Neural progenitor cell (in vitro differentiated cells): ENCODE measurements around the gene ALS2CL. TPM values are rescaled to one million over a fixed set of nuclear protein-coding genes. Genes with fewer than 3 reads are reported as not detected.
A peak's percentile ranks its signal among the peaks of the same experiment; 100 is the strongest.

Experiments used
- DNase-seq: peaks from one replicate; pipeline ENCODE4 v3.0.0-alpha.2; 2016; ENCODE audit warnings: low spot score
- H2AFZ ChIP-seq: fragments of 200-600 bp; sonication (generic); replicated peaks from 2 replicates; pipeline ENCODE4 v1.6.1; 2016; ENCODE audit warnings: antibody characterized with exemption
- H3F3A ChIP-seq: fragments of 200-600 bp; sonication (generic); 2 replicates; pipeline ENCODE4 v1.6.1; 2016; ENCODE audit warnings: antibody characterized with exemption, low read depth
- H3K27ac ChIP-seq: fragments of 200-600 bp; sonication (generic); 2 replicates; pipeline ENCODE4 v1.5.1; 2016; ENCODE audit warnings: mild to moderate bottlenecking
- H3K27me3 ChIP-seq: fragments of 200-600 bp; sonication (generic); 2 replicates; pipeline ENCODE4 v1.6.1; 2016; ENCODE audit warnings: mild to moderate bottlenecking, moderate library complexity
- H3K36me3 ChIP-seq: fragments of 200-600 bp; sonication (generic); 2 replicates; pipeline ENCODE4 v1.5.1; 2016
- H3K4me1 ChIP-seq: fragments of 200-600 bp; sonication (generic); 2 replicates; pipeline ENCODE4 v1.6.1; 2016; ENCODE audit warnings: mixed run types
- H3K4me2 ChIP-seq: fragments of 200-600 bp; sonication (generic); 2 replicates; pipeline ENCODE4 v1.6.1; 2016
- H3K4me3 ChIP-seq: fragments of 200-600 bp; sonication (generic); 2 replicates; pipeline ENCODE4 v1.5.1; 2016
- H3K79me2 ChIP-seq: fragments of 200-600 bp; sonication (generic); 2 replicates; pipeline ENCODE4 v1.6.1; 2016; ENCODE audit warnings: low read depth
- H3K9ac ChIP-seq: fragments of 200-600 bp; sonication (generic); 2 replicates; pipeline ENCODE4 v1.6.1; 2016
- H3K9me3 ChIP-seq: fragments of 200-600 bp; sonication (generic); 2 replicates; pipeline ENCODE4 v1.5.1; 2016; ENCODE audit warnings: low read depth
- H4K20me1 ChIP-seq: fragments of 200-600 bp; sonication (generic); 2 replicates; pipeline ENCODE4 v1.6.1; 2016; ENCODE audit warnings: low read depth
- H3K27ac Mint-ChIP-seq: 3 replicates; pipeline ENCODE4 v1.8.0; 2021; ENCODE audit warnings: mixed read lengths
- H3K27me3 Mint-ChIP-seq: 2 replicates; pipeline ENCODE4 v1.8.0; 2022; ENCODE audit warnings: low read depth, mild to moderate bottlenecking, inconsistent platforms, moderate library complexity, mixed read lengths; ENCODE audit not compliant: insufficient read depth
- H3K36me3 Mint-ChIP-seq: 3 replicates; pipeline ENCODE4 v1.8.0; 2021; ENCODE audit warnings: mixed read lengths
- H3K4me1 Mint-ChIP-seq: 3 replicates; pipeline ENCODE4 v1.8.0; 2021; ENCODE audit warnings: mixed read lengths
- H3K4me3 Mint-ChIP-seq: 3 replicates; pipeline ENCODE4 v1.8.0; 2021; ENCODE audit warnings: mild to moderate bottlenecking, moderate library complexity, mixed read lengths
- H3K9me3 Mint-ChIP-seq: 3 replicates; pipeline ENCODE4 v1.8.0; 2020; ENCODE audit warnings: mixed read lengths
- EZH2 ChIP-seq: fragments of 200-600 bp; sonication (generic); IDR thresholded peaks from 2 replicates; pipeline ENCODE4 v1.6.1; 2017; ENCODE audit warnings: antibody characterized with exemption, mild to moderate bottlenecking, moderate library complexity
- EZH2phosphoT487 ChIP-seq: fragments of 200-600 bp; sonication (generic); IDR thresholded peaks from 2 replicates; pipeline ENCODE4 v1.6.1; 2017; ENCODE audit warnings: antibody characterized with exemption
- total RNA-seq: library from RNA; depleted of rRNA; stranded (reverse); fragments of >200 nt; gene quantifications from 2 replicates; pipeline ENCODE4 v1.2.3, GENCODE V29; 2015; ENCODE audit warnings: low replicate concordance
- TF ChIP-seq, protein P1 (sequence below): fragments of 200-600 bp; sonication (generic); IDR thresholded peaks from 2 replicates; pipeline ENCODE4 v1.5.1; 2017; ENCODE audit warnings: antibody characterized with exemption, mild to moderate bottlenecking

Gene ALS2CL
- total RNA-seq, 1 donor from 2014 or later, result 1.3 TPM

DNA sequence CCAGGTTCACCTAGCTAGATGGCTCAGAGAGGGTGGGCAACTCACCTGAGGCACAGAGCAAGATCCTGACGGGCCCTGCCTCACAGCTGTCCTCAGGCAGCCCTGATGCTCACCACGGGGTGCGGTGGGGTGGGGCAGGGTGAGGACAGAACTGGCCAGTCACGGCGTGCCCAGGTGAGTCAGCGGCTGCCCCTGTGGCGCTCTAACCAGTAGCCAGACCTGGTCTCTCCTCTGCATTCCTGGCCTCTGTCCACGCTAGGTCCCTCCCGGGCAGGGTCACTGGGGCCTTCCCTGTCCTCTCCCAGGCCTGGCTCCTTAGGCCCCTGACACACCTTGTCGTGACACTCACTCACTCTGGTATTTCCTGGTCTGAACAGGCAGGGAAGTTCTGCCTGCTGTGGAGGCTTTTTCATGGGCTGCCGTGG lies 901 bp downstream of the ALS2CL start:
- no peak overlapping the region for H3K9ac ChIP-seq
- DNase-seq, result peak; percentile 22

DNA sequence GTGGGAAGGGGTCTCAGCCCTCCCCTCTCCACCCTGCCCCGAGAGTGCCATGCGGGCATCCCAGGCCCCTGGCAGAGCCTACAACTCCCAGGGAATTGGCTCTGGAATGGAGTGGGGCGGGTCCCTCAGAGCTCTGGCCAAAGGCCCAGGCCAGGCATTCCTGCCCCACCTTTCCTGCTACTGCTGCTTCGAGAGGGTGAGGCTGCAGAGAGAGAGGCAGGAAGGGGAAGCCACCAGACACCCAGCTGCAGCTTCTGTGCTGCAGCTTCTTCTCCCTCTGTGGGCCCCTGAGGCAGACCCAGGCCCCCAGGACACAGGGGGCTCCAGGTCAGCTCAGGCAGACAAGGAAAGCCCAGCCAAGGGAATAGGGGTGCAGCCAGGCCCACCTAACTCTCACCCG lies 2.7 kb downstream of the ALS2CL start:
- no peaks in the 10 kb centered on the region for H3K36me3 ChIP-seq
- H3K9ac ChIP-seq, result no peak overlapping the region
- H3K4me3 ChIP-seq, result no peak overlapping the region
- H3K27ac ChIP-seq, result no peak overlapping the region
- H2AFZ ChIP-seq, result no peak overlapping the region
- H3K9me3 ChIP-seq, result no peaks in the 10 kb centered on the region
- Mint-ChIP-seq H3K36me3 (no peaks in the 10 kb centered on the region), H3K4me3 (no peak overlapping the region), H3K27me3 (peaks cover 9% of the 10 kb centered on the region), H3K27ac (no peak overlapping the region), H3K4me1 (peaks cover 8% of the 10 kb centered on the region), H3K9me3 (no peaks in the 10 kb centered on the region)
- H3F3A ChIP-seq, result peaks cover 8% of the 10 kb centered on the region
- no peaks in the 10 kb centered on the region for H4K20me1 ChIP-seq
- no peak for DNase-seq
- peaks cover 4% of the 10 kb centered on the region for H3K4me1 ChIP-seq
- H3K4me2 ChIP-seq, result no peak overlapping the region
- H3K79me2 ChIP-seq, result no peaks in the 10 kb centered on the region
- peaks cover 39% of the 10 kb centered on the region for H3K27me3 ChIP-seq
- TF ChIP-seq EZH2 (no peak), EZH2phosphoT487 (no peak)
- TF ChIP-seq, protein P1, sequence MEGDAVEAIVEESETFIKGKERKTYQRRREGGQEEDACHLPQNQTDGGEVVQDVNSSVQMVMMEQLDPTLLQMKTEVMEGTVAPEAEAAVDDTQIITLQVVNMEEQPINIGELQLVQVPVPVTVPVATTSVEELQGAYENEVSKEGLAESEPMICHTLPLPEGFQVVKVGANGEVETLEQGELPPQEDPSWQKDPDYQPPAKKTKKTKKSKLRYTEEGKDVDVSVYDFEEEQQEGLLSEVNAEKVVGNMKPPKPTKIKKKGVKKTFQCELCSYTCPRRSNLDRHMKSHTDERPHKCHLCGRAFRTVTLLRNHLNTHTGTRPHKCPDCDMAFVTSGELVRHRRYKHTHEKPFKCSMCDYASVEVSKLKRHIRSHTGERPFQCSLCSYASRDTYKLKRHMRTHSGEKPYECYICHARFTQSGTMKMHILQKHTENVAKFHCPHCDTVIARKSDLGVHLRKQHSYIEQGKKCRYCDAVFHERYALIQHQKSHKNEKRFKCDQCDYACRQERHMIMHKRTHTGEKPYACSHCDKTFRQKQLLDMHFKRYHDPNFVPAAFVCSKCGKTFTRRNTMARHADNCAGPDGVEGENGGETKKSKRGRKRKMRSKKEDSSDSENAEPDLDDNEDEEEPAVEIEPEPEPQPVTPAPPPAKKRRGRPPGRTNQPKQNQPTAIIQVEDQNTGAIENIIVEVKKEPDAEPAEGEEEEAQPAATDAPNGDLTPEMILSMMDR, result no peak

More for the DNA sequence above, 901 bp downstream of the ALS2CL start:
- Mint-ChIP-seq H3K4me1 (peaks cover 8% of the 10 kb centered on the region), H3K27ac (no peak overlapping the region), H3K27me3 (peaks cover 9% of the 10 kb centered on the region), H3K4me3 (peak overlapping the region; percentile 80), H3K36me3 (no peaks in the 10 kb centered on the region), H3K9me3 (no peaks in the 10 kb centered on the region)
- Histone ChIP-seq H3K79me2 (no peaks in the 10 kb centered on the region), H3K36me3 (no peaks in the 10 kb centered on the region), H2AFZ (no peak overlapping the region), H3F3A (peaks cover 8% of the 10 kb centered on the region), H3K4me2 (peak overlapping the region; percentile 91), H3K4me1 (peaks cover 4% of the 10 kb centered on the region), H3K27me3 (peaks cover 39% of the 10 kb centered on the region), H3K4me3 (peak overlapping the region; percentile 59), H3K27ac (no peak overlapping the region), H3K9me3 (no peaks in the 10 kb centered on the region), H4K20me1 (no peaks in the 10 kb centered on the region)
- no peak for TF ChIP-seq EZH2phosphoT487
- TF ChIP-seq, protein P1, result no peak
- TF ChIP-seq EZH2, result no peak

DNA sequence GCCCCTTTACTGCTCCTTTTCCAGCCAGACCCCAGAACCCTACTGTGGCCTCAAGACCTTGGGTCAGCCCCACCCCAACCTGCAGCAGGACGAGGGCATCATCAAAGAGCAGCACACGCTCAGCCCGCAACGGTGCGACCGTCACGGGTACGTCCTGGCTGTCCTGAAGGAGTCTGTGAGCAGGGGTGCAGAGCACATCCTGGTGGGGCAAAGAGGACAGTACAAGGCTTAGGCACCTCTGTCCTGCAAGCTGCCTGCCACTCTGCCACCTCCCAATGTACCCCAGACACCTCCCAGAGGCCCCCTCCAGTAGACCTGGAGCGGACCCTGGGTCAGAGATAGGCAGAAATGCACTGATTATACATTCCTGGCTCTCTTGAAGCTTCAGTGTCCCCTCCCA lies 8.0 kb downstream of the ALS2CL start:
- Histone ChIP-seq H3K9me3 (no peaks in the 10 kb centered on the region), H3K4me1 (no peaks in the 10 kb centered on the region), H3K27me3 (no peaks in the 10 kb centered on the region), H3K4me2 (no peak overlapping the region), H3K36me3 (no peaks in the 10 kb centered on the region), H3F3A (no peaks in the 10 kb centered on the region), H3K79me2 (no peaks in the 10 kb centered on the region), H3K4me3 (no peak overlapping the region), H3K27ac (no peak overlapping the region), H4K20me1 (no peaks in the 10 kb centered on the region), H2AFZ (no peak overlapping the region), H3K9ac (no peak overlapping the region)
- TF ChIP-seq EZH2phosphoT487 (no peak), EZH2 (no peak)
- TF ChIP-seq, protein P1, result no peak
- Mint-ChIP-seq H3K4me3 (no peak overlapping the region), H3K27ac (no peak overlapping the region), H3K27me3 (peaks cover 6% of the 10 kb centered on the region), H3K36me3 (no peaks in the 10 kb centered on the region), H3K4me1 (peaks cover 8% of the 10 kb centered on the region), H3K9me3 (no peaks in the 10 kb centered on the region)
- DNase-seq, result no peak
